WI38 (cell line): ENCODE data around the gene ASNSD1.
"Not testable (repeated sequence)": the region's sequence is repeated elsewhere in the genome, so short reads cannot be mapped to it uniquely, and the experiment has no call there.

Experiments
- H3K4me3 ChIP-seq: 2 replicates; pipeline ENCODE4 v1.5.1; 2011; ENCODE audit warnings: low read depth, mild to moderate bottlenecking, control low read depth, low read length
- TF ChIP-seq, protein P1 (sequence below): IDR thresholded peaks from 2 replicates; pipeline ENCODE4 v1.5.1; 2012; ENCODE audit warnings: low read depth, mild to moderate bottlenecking, control low read depth, low read length

ASNSD1 gene

DNA sequence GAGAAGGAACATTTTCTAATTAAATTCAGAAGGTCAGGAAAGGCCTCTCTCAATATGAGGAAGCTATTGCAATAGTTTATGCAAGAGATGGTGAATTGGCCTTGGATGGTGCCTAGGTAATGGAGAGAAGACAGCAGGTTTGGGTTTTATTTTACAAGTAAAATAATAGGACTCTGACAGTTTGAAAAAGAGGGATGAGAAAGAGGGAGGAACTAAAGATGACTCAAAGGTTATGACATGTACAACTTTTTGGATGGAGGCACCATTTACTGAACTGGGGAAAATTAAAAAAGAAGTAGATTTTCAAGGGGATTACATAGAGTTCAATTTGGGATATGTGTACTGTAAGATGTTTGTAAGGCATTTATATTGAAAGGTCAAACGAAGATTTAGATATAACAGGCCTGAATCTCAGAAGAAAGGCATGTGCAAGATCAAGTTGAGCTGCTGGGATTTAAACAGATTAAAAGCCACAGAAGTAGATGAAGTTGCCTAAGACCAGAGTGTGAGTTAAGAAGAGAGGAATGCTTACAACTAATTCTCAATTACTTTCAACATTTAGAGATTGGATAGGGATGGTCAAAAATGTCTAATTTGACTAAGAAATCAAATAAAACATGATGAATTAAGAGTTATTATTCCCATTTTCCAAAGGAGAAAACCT is 12.3 kb upstream of the ASNSD1 start:
- TF ChIP-seq, protein P1, sequence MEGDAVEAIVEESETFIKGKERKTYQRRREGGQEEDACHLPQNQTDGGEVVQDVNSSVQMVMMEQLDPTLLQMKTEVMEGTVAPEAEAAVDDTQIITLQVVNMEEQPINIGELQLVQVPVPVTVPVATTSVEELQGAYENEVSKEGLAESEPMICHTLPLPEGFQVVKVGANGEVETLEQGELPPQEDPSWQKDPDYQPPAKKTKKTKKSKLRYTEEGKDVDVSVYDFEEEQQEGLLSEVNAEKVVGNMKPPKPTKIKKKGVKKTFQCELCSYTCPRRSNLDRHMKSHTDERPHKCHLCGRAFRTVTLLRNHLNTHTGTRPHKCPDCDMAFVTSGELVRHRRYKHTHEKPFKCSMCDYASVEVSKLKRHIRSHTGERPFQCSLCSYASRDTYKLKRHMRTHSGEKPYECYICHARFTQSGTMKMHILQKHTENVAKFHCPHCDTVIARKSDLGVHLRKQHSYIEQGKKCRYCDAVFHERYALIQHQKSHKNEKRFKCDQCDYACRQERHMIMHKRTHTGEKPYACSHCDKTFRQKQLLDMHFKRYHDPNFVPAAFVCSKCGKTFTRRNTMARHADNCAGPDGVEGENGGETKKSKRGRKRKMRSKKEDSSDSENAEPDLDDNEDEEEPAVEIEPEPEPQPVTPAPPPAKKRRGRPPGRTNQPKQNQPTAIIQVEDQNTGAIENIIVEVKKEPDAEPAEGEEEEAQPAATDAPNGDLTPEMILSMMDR: no peak

DNA sequence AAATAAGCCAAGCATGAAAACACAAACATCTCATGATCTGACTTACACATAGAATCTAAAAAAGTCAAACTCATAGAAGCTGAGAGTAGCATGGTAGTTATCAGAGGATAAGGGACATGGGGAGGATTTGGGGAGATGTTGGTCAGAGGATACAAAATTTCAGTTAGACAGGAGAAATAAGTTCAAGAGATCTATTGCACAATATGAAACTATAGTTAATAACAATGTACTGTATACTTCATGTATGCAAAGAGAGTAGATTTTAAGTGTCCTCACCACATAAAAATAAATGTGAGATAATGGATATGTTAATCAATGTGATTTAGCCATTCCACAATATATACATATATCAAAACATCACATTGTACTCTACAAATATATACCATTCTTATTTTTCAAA is 10.0 kb upstream of the ASNSD1 start:
- no peak overlapping the region for H3K4me3 ChIP-seq

More for the DNA sequence above, 12.3 kb upstream of the ASNSD1 start:
- H3K4me3 ChIP-seq: no peak overlapping the region

GRCh38 chr2:189653464-189653863 is 7.8 kb upstream of the ASNSD1 start:
- H3K4me3 ChIP-seq: not testable (repeated sequence)

More for the DNA sequence above, 10.0 kb upstream of the ASNSD1 start:
- TF ChIP-seq, protein P1: no peak

- no peak overlapping the region for H3K4me3 ChIP-seq
- TF ChIP-seq, protein P1: no peak
These were observed 6.6 kb upstream of the ASNSD1 start for GRCh38 chr2:189654641-189655040.

DNA sequence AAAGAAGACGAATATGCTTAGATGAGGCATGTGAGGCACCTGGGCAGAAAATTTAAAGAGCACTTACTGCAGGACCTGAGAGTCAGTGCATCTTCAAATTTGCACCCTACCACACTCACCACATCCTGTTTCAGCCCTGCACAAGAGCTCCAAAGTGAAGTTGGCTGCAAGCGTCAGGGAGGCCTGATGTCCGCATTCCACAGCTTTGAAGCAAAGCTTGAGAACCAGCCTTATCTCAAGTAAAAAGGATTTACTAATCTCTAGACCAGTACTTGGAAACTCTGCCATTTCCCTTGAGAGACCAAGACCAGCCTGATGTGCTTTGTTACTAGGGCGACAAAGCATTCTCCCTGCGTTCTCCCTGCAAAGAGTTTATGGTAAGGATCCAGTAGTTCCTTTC is 3.4 kb upstream of the ASNSD1 start:
- H3K4me3 ChIP-seq: no peak overlapping the region
- TF ChIP-seq, protein P1: no peak

DNA sequence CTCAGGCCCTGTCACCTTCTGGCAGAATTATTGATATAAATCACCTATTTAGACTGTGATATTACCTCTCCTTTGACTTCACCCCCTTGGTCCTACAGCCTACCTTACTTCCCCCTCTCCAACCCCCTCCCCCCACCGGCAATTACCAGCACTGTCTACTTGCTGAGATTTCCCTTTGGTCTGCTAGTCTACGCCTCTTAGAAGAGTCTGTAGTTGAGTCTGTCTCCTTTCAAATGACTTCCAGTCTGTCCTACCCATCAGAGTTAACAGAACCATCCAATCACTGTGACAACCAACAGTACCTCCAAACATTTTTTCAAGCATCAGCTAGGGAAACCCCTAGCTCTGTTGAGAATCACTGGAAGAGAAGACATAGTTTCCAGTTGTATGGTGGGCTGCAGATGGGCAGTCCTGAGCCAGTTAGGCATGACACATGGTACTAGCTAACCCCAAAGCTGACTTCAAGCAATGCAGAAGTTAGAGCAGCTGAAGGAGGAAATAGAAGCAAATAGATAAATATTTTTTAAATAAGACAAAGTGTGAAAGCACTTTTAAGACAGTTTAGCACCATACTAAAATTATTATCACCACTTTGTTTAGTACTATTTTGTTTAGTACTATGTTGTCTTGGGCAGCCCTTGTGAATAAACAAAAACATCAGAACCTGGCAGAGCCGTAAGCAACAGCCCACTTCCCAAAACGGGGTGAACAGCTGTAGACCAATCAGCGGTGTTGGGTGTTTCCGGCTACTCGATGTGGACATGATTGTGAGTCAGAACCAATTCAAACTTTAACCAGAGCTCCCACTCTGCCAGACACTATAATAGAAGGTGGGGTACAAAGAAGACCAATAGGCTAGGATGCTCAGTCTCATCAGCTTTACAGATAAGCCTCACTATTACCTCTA is 2.7 kb upstream of the ASNSD1 start:
- H3K4me3 ChIP-seq: no peak overlapping the region
- TF ChIP-seq, protein P1: no peak

GRCh38 chr2:189659734-189660133 is 1.5 kb upstream of the ASNSD1 start:
- H3K4me3 ChIP-seq: no peak overlapping the region
- TF ChIP-seq, protein P1: no peak
